DND-41 (cell line): ENCODE measurements around the gene PTPRE.

Experiments
- ATAC-seq: fragments of 200-7000 bp; cut with Tn5 transposase; 3 replicates; pipeline ENCODE4 v1.9.1; 2021; ENCODE audit warnings: low read depth; ENCODE audit not compliant: insufficient read depth
- DNase-seq: peaks from one replicate; pipeline ENCODE4 v3.0.0-alpha.2; 2020
- H2AFZ ChIP-seq: 2 replicates; pipeline ENCODE4 v1.6.0; 2012; ENCODE audit warnings: low read depth, low read length
- H3K27ac ChIP-seq: 2 replicates; pipeline ENCODE4 v1.5.1; 2012; ENCODE audit warnings: low read length, inconsistent platforms
- H3K27me3 ChIP-seq: fragments of 200-600 bp; sonication (generic); 2 replicates; pipeline ENCODE4 v1.6.0; 2012; ENCODE audit warnings: low read length, mild to moderate bottlenecking, inconsistent platforms; ENCODE audit not compliant: insufficient read depth, poor library complexity
- H3K36me3 ChIP-seq: 2 replicates; pipeline ENCODE4 v1.5.1; 2012; ENCODE audit warnings: low read length, inconsistent platforms; ENCODE audit not compliant: insufficient read depth
- H3K4me1 ChIP-seq: 2 replicates; pipeline ENCODE4 v1.5.1; 2012; ENCODE audit warnings: mild to moderate bottlenecking, low read length; ENCODE audit not compliant: insufficient read depth
- H3K4me2 ChIP-seq: 2 replicates; pipeline ENCODE4 v1.6.0; 2012; ENCODE audit warnings: mild to moderate bottlenecking, moderate library complexity, low read length, inconsistent platforms; ENCODE audit not compliant: insufficient read depth
- H3K4me3 ChIP-seq, 2 experiments: fragments of 200-600 bp in 1 of 2; shearing (Covaris generic) in 1 of 2; 2 replicates each; pipeline ENCODE4 v1.5.1; 2012 to 2016; ENCODE audit warnings: inconsistent platforms in 2 of 2, low read length in 2 of 2, mild to moderate bottlenecking in 2 of 2, low read depth in 1 of 2, moderate library complexity in 1 of 2
- H3K79me2 ChIP-seq: 2 replicates; pipeline ENCODE4 v1.6.0; 2012; ENCODE audit warnings: low read length, inconsistent platforms; ENCODE audit not compliant: insufficient read depth
- H3K9ac ChIP-seq: 2 replicates; pipeline ENCODE4 v1.6.0; 2012; ENCODE audit warnings: low read depth, mild to moderate bottlenecking, inconsistent platforms, low read length, moderate library complexity
- H3K9me3 ChIP-seq: 2 replicates; pipeline ENCODE4 v1.5.1; 2012; ENCODE audit warnings: low read length, moderate library complexity, mild to moderate bottlenecking, inconsistent platforms; ENCODE audit not compliant: insufficient read depth, severe bottlenecking
- H4K20me1 ChIP-seq: 2 replicates; pipeline ENCODE4 v1.6.0; 2012; ENCODE audit warnings: low read length; ENCODE audit not compliant: insufficient read depth
- EZH2 ChIP-seq: IDR thresholded peaks from 3 replicates; pipeline ENCODE4 v1.6.1; 2012; ENCODE audit warnings: borderline replicate concordance, low read depth, mild to moderate bottlenecking, moderate library complexity, low read length, inconsistent platforms; ENCODE audit not compliant: severe bottlenecking
- TF ChIP-seq, protein P1 (sequence below): IDR thresholded peaks from 2 replicates; pipeline ENCODE4 v1.5.1; 2012; ENCODE audit warnings: borderline replicate concordance, low read length, moderate library complexity, mild to moderate bottlenecking; ENCODE audit not compliant: poor library complexity, severe bottlenecking; ENCODE audit errors: extremely low read depth

Gene PTPRE

DNA sequence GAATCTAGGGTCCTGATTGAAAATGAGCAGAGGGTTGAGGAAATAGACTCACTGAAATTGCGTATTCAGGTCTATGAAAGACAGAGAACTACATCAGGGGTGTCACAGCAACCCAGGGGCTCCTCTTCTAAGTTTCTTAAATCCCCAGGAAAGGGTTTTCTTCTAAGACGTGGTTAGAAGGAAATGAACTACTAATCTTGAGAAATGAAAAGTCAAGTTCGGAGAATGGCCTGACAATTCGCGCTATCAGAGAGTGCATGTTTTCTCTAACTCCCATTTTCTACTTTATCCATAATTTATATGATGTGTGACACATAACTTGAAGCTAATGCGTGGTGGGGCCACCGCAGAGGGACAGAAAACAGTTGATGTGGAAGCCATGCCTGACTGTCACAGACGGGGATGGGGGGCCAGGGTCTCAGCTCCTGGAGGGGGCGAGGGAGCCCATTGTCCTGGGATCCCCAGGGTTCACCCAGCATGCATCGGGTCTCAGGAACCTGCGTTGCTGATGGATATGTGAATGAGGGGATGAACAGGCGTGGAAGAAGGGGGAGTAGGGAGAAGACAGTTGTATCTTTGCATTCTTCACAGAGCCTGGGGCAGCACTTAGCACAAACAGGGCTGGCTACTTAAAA is 86.3 kb downstream of the PTPRE start:
- Histone ChIP-seq H3K79me2 (no peaks in the 10 kb centered on the region), H3K9ac (no peak overlapping the region), H3K4me3 (no peak overlapping the region), H4K20me1 (no peaks in the 10 kb centered on the region), H3K4me1 (no peaks in the 10 kb centered on the region), H2AFZ (no peak overlapping the region), H3K27ac (no peak overlapping the region), H3K27me3 (peaks cover 8% of the 10 kb centered on the region), H3K4me2 (no peak overlapping the region), H3K36me3 (no peaks in the 10 kb centered on the region), H3K9me3 (no peaks in the 10 kb centered on the region)
- TF ChIP-seq, protein P1, sequence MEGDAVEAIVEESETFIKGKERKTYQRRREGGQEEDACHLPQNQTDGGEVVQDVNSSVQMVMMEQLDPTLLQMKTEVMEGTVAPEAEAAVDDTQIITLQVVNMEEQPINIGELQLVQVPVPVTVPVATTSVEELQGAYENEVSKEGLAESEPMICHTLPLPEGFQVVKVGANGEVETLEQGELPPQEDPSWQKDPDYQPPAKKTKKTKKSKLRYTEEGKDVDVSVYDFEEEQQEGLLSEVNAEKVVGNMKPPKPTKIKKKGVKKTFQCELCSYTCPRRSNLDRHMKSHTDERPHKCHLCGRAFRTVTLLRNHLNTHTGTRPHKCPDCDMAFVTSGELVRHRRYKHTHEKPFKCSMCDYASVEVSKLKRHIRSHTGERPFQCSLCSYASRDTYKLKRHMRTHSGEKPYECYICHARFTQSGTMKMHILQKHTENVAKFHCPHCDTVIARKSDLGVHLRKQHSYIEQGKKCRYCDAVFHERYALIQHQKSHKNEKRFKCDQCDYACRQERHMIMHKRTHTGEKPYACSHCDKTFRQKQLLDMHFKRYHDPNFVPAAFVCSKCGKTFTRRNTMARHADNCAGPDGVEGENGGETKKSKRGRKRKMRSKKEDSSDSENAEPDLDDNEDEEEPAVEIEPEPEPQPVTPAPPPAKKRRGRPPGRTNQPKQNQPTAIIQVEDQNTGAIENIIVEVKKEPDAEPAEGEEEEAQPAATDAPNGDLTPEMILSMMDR, result no peak
- TF ChIP-seq EZH2, result no peak
- no peak for DNase-seq
- ATAC-seq, result no peak

DNA sequence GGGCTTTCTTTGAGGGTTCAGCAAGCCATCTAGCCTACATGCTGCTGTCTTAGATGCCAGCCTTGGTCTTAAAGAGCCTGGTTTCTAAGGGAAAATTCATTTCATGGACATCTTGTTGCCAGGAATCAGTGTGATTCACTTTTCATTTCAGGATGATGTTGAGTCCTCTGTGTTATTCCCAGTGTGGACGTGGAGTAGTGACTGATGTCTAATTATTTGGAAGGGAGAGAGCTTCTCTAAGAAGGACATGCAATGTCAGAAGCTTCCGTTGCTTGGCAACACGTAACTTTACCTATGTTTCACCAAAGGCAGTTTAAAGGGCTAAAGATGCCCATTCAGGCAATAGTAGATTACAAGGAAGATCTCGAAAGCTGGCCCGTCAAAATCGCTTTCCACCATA is 89.0 kb downstream of the PTPRE start:
- H3K4me1 ChIP-seq, result no peaks in the 10 kb centered on the region
- no peak overlapping the region for H2AFZ ChIP-seq
- H3K9me3 ChIP-seq, result no peaks in the 10 kb centered on the region
- H3K36me3 ChIP-seq, result no peaks in the 10 kb centered on the region
- H3K9ac ChIP-seq, result no peak overlapping the region
- H3K79me2 ChIP-seq, result no peaks in the 10 kb centered on the region
- H3K4me2 ChIP-seq, result no peak overlapping the region
- no peak overlapping the region for H3K4me3 ChIP-seq
- ATAC-seq (no peak), DNase-seq (no peak)
- H3K27ac ChIP-seq, result no peak overlapping the region
- no peaks in the 10 kb centered on the region for H4K20me1 ChIP-seq
- TF ChIP-seq EZH2, result no peak
- TF ChIP-seq, protein P1, result no peak
- peaks cover 8% of the 10 kb centered on the region for H3K27me3 ChIP-seq

DNA sequence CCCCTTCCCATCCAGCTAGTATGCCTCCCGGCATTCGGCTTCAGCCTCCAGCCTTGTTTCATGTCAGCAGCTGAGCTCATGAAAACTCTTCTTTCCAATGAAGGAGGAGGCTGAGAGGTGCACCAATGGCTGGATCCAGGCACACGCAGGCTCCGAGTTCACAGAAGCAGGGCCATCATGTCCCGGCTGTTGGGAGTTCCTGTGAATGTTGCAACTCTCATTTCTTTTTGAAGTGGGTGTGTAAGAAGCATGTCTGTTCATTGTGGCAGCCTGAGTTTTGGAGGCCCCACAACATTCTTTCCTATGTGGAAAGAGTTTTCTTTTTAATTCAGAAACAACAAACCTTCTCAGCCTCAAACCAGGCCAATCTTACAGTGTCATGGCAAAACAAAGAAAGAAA is 89.7 kb downstream of the PTPRE start:
- Histone ChIP-seq H3K4me1 (no peaks in the 10 kb centered on the region), H3K36me3 (no peaks in the 10 kb centered on the region), H3K4me2 (no peak overlapping the region), H3K27ac (no peak overlapping the region), H3K79me2 (no peaks in the 10 kb centered on the region), H3K4me3 (no peak overlapping the region), H2AFZ (no peak overlapping the region), H3K9me3 (no peaks in the 10 kb centered on the region), H3K27me3 (peaks cover 8% of the 10 kb centered on the region), H4K20me1 (no peaks in the 10 kb centered on the region), H3K9ac (no peak overlapping the region)
- ATAC-seq (no peak), DNase-seq (no peak)
- TF ChIP-seq, protein P1, result no peak
- no peak for TF ChIP-seq EZH2
